B cell (primary cell): ENCODE data around the gene SLITRK2. TPM values are rescaled to one million over a fixed set of nuclear protein-coding genes. Genes with fewer than 3 reads are reported as not detected.

Experiments
- ATAC-seq: fragments of 200-7000 bp; cut with Tn5 transposase; one replicate; pipeline ENCODE4 v1.10.0; 2021; ENCODE audit warnings: low read depth, mild to moderate bottlenecking, moderate number of reproducible peaks, moderate library complexity
- CTCF ChIA-PET: fragments of 350-600 bp; sonication (Branson Sonifier 250); formaldehyde crosslinking; loops from one replicate; lab custom pipeline; 2021; ENCODE audit warnings: antibody characterized with exemption, inconsistent platforms; lab: Charles Lee
- POLR2A ChIA-PET: fragments of 350-600 bp; sonication (Branson Sonifier 250); formaldehyde crosslinking; loops from one replicate; lab custom pipeline; 2021; ENCODE audit warnings: antibody characterized with exemption; lab: Charles Lee
- DNase-seq: peaks from one replicate; pipeline ENCODE4 v3.0.0; 2013
- H2AFZ ChIP-seq: 2 replicates; pipeline ENCODE4 v1.6.1; 2012; ENCODE audit warnings: mild to moderate bottlenecking, low read depth, low read length; ENCODE audit not compliant: insufficient read depth, poor library complexity, severe bottlenecking
- H3K27ac ChIP-seq, 2 donors: 1 replicate in 1 of 2; 2 replicates in 1 of 2; pipeline ENCODE4 v1.5.1; 2012 to 2013; ENCODE audit warnings: low read length in 2 of 2, mild to moderate bottlenecking in 2 of 2, moderate library complexity in 1 of 2
- H3K27me3 ChIP-seq, 4 experiments: fragments of 200-600 bp in 1 of 4; sonication (generic) in 1 of 4; replicated peaks in 1 of 4; 1 replicate in 2 of 4; 2 replicates in 2 of 4; pipeline versions ENCODE4 v1.6.1 to v1.7.0; 2013 to 2016; ENCODE audit warnings: low read length in 3 of 4, mild to moderate bottlenecking in 2 of 4, mixed read lengths in 1 of 4, moderate library complexity in 1 of 4; ENCODE audit not compliant: insufficient read depth in 4 of 4, control insufficient read depth in 3 of 4; ENCODE audit errors: control extremely low read depth in 1 of 4
- H3K36me3 ChIP-seq, 2 experiments: replicated peaks in 1 of 2; 1 replicate in 1 of 2; 2 replicates in 1 of 2; pipeline versions ENCODE4 v1.6.1 to v1.7.1; 2013; ENCODE audit warnings: low read length in 1 of 2; ENCODE audit not compliant: insufficient read depth in 2 of 2, control insufficient read depth in 1 of 2; ENCODE audit errors: control extremely low read depth in 1 of 2, extremely low read depth in 1 of 2
- H3K4me1 ChIP-seq, 2 donors: fragments of 200-600 bp in 1 of 2; sonication (generic) in 1 of 2; 1 replicate in 1 of 2; 2 replicates in 1 of 2; pipeline versions ENCODE4 v1.5.1 to v1.6.1; 2013 to 2017; ENCODE audit warnings: low read length in 2 of 2; ENCODE audit not compliant: control insufficient read depth in 2 of 2, insufficient read depth in 2 of 2
- H3K4me2 ChIP-seq: replicated peaks from 2 replicates; pipeline ENCODE3; 2012; ENCODE audit warnings: mild to moderate bottlenecking, low read depth, low read length; ENCODE audit not compliant: poor library complexity, severe bottlenecking
- H3K4me3 ChIP-seq, 5 experiments: fragments of 200-600 bp in 1 of 5; sonication (generic) in 1 of 5; 1 replicate in 3 of 5; 2 replicates in 2 of 5; pipeline versions ENCODE4 v1.5.1 to v1.7.0; 2011 to 2016; ENCODE audit warnings: low read length in 4 of 5, mild to moderate bottlenecking in 4 of 5, low read depth in 2 of 5, control low read depth in 1 of 5, moderate library complexity in 1 of 5; ENCODE audit not compliant: insufficient read depth in 1 of 5; ENCODE audit errors: control extremely low read depth in 1 of 5, extremely low read depth in 1 of 5
- H3K79me2 ChIP-seq: fragments of 200-600 bp; sonication (generic); one replicate; pipeline ENCODE4 v1.6.0; 2016; ENCODE audit warnings: low read length; ENCODE audit not compliant: control insufficient read depth, insufficient read depth
- H3K9ac ChIP-seq: fragments of 200-600 bp; sonication (generic); 2 replicates; pipeline ENCODE4 v1.6.1; 2017; ENCODE audit warnings: mild to moderate bottlenecking, low read length, moderate library complexity
- H3K9me3 ChIP-seq, 3 donors: one replicate each; pipeline versions ENCODE4 v1.6.1 to v1.7.1; 2013; ENCODE audit warnings: low read length in 2 of 3; ENCODE audit not compliant: control insufficient read depth in 2 of 3, insufficient read depth in 1 of 3; ENCODE audit errors: control extremely low read depth in 1 of 3
- H4K20me1 ChIP-seq: 2 replicates; pipeline ENCODE4 v1.6.0; 2012; ENCODE audit warnings: mild to moderate bottlenecking, low read length; ENCODE audit not compliant: insufficient read depth, control insufficient read depth, poor library complexity, severe bottlenecking
- H3K27ac Mint-ChIP-seq: one replicate; pipeline ENCODE4 v1.8.0; 2021; ENCODE audit warnings: mixed read lengths
- H3K27me3 Mint-ChIP-seq: one replicate; pipeline ENCODE4 v1.8.0; 2021; ENCODE audit warnings: mixed read lengths
- H3K4me1 Mint-ChIP-seq: one replicate; pipeline ENCODE4 v1.8.0; 2021; ENCODE audit warnings: mixed read lengths
- H3K4me3 Mint-ChIP-seq: one replicate; pipeline ENCODE4 v1.8.0; 2021; ENCODE audit warnings: mixed read lengths
- H3K9me3 Mint-ChIP-seq: one replicate; pipeline ENCODE4 v1.8.0; 2022; ENCODE audit warnings: mixed read lengths; ENCODE audit not compliant: insufficient read depth
- CTCF ChIP-seq: fragments of 200-600 bp; IDR thresholded peaks from one replicate; pipeline ENCODE4 v1.8.0; 2022; ENCODE audit warnings: antibody characterized with exemption, mild to moderate bottlenecking
- EZH2 ChIP-seq: IDR thresholded peaks from 2 replicates; pipeline ENCODE4 v1.6.1; 2012; ENCODE audit warnings: borderline replicate concordance, low read depth, mild to moderate bottlenecking, moderate library complexity, low read length; ENCODE audit not compliant: insufficient read depth, poor library complexity, severe bottlenecking
- WGBS: methylation state at CpG from one replicate; pipeline ENCODE4 v1.1.5; 2013; ENCODE audit warnings: missing lambda C conversion rate; ENCODE audit not compliant: insufficient coverage; 5-methylcytosine and 5-hydroxymethylcytosine counted together
- intact Hi-C: fragments of 100-400 bp; cut with micrococcal nuclease; formaldehyde crosslinking; loops from one replicate; pipeline ENCODE4 v1.10.0; 2022
- polyA plus RNA-seq: library from polyadenylated mRNA; depleted of rRNA; stranded (reverse); fragments of >200 nt; gene quantifications from 2 replicates; pipeline ENCODE4 v1.2.3, GENCODE V29; 2012
- total RNA-seq, 2 donors: library from RNA; stranded (reverse); fragments of 120-200 nt in 1 of 2; gene quantifications; 1 replicate in 1 of 2; 2 replicates in 1 of 2; pipeline versions ENCODE4 v1.2.3 to v1.2.4, GENCODE V29; 2013 to 2022

Gene SLITRK2
- total and polyA plus RNA-seq, 2 donors (not counting 1 experiment from before 2014, with no cell fraction given), result not detected

- TF ChIP-seq CTCF (no peak), EZH2 (no peak)
- 95% methylated on average over 3 of the region's 4 CpGs for WGBS
- DNase-seq, result no peak
- Mint-ChIP-seq H3K4me3 (no peak overlapping the region), H3K27me3 (no peaks in the 10 kb centered on the region), H3K27ac (no peak overlapping the region), H3K4me1 (no peaks in the 10 kb centered on the region), H3K9me3 (no peaks in the 10 kb centered on the region)
- H3K27me3 ChIP-seq, result no peaks in the 10 kb centered on the region
- H3K27ac ChIP-seq, result no peak overlapping the region
- ATAC-seq, result no peak
- H3K4me3 ChIP-seq, result no peak overlapping the region
- H3K4me1 ChIP-seq, result no peaks in the 10 kb centered on the region
- ChIA-PET POLR2A (no interaction called here), CTCF (no interaction called here)
- no peaks in the 10 kb centered on the region for H3K36me3 ChIP-seq
- no peaks in the 10 kb centered on the region for H3K79me2 ChIP-seq
- no peak overlapping the region for H3K4me2 ChIP-seq
- H3K9ac ChIP-seq, result no peak overlapping the region
- intact Hi-C loops, result no loop called here
- H4K20me1 ChIP-seq, result no peaks in the 10 kb centered on the region
- no peaks in the 10 kb centered on the region for H3K9me3 ChIP-seq
- no peak overlapping the region for H2AFZ ChIP-seq
Measured at GRCh38 chrX:145856181-145856580, 38.6 kb downstream of the SLITRK2 start.

GRCh38 chrX:145861818-145862217 lies 44.2 kb downstream of the SLITRK2 start:
- no peaks in the 10 kb centered on the region for H3K4me1 ChIP-seq
- H4K20me1 ChIP-seq, result no peaks in the 10 kb centered on the region
- no peak for ATAC-seq
- POLR2A ChIA-PET, result no interaction called here
- H3K9me3 Mint-ChIP-seq, result peaks cover 3% of the 10 kb centered on the region
- CTCF ChIA-PET, result no interaction called here
- no peak overlapping the region for H3K27ac ChIP-seq
- no peak for TF ChIP-seq EZH2
- no peak for TF ChIP-seq CTCF
- no peak overlapping the region for H3K4me2 ChIP-seq
- no peaks in the 10 kb centered on the region for H3K9me3 ChIP-seq
- no peak overlapping the region for H3K4me3 ChIP-seq
- H3K9ac ChIP-seq, result no peak overlapping the region
- H3K36me3 ChIP-seq, result no peaks in the 10 kb centered on the region
- H3K27me3 ChIP-seq, result no peaks in the 10 kb centered on the region
- H2AFZ ChIP-seq, result no peak overlapping the region
- 100% methylated on average over 1 of the region's 3 CpGs for WGBS
- no peak overlapping the region for H3K27ac Mint-ChIP-seq
- H3K4me1 Mint-ChIP-seq, result no peaks in the 10 kb centered on the region
- intact Hi-C loops, result no loop called here
- H3K79me2 ChIP-seq, result no peaks in the 10 kb centered on the region
- no peak overlapping the region for H3K4me3 Mint-ChIP-seq
- no peaks in the 10 kb centered on the region for H3K27me3 Mint-ChIP-seq
- DNase-seq, result no peak
